Panc1 (cell line): Measurements from ENCODE around the gene CACNA2D4. TPM values are rescaled to one million over a fixed set of nuclear protein-coding genes. Genes with fewer than 3 reads are reported as not detected.

Experiments used
- ATAC-seq: fragments of 200-7000 bp; cut with Tn5 transposase; 2 replicates; pipeline ENCODE4 v1.9.1; 2020; ENCODE audit warnings: mild to moderate bottlenecking, moderate library complexity
- BruUV-seq: library from RNA; stranded (reverse); fragments of 400-500 nt; replicated peaks from 2 replicates; lab custom pipeline; 2021; lab: Mats Ljungman, UMichigan
- CTCF ChIA-PET: fragments of 300-600 bp; sonication (Branson Sonifier 250); formaldehyde crosslinking; loops from one replicate; lab custom pipeline; 2022; ENCODE audit warnings: antibody characterized with exemption; lab: Charles Lee
- POLR2A ChIA-PET: fragments of 300-600 bp; sonication (Branson Sonifier 250); formaldehyde crosslinking; loops from one replicate; lab custom pipeline; 2022; ENCODE audit warnings: antibody characterized with exemption; lab: Charles Lee
- DNase-seq: peaks from one replicate; pipeline ENCODE4 v3.0.0-alpha.2; 2010; ENCODE audit warnings: low read depth, low spot score
- H3K27ac ChIP-seq: 2 replicates; pipeline ENCODE4 v1.5.1; 2011; ENCODE audit warnings: mild to moderate bottlenecking, low read length, inconsistent platforms
- H3K27me3 ChIP-seq: fragments of 200-500 bp; sonication (Bioruptor generic); 2 replicates; pipeline ENCODE4 v1.6.0; 2014; ENCODE audit warnings: low read length, inconsistent platforms; ENCODE audit not compliant: control insufficient read depth, insufficient read depth
- H3K36me3 ChIP-seq: fragments of 200-500 bp; sonication (Bioruptor generic); 2 replicates; pipeline ENCODE4 v1.5.1; 2014; ENCODE audit warnings: inconsistent platforms, mild to moderate bottlenecking, low read length, moderate library complexity; ENCODE audit not compliant: control insufficient read depth, insufficient read depth
- H3K4me1 ChIP-seq: 2 replicates; pipeline ENCODE4 v1.5.1; 2011; ENCODE audit warnings: inconsistent platforms, mild to moderate bottlenecking, low read length, moderate library complexity; ENCODE audit not compliant: control insufficient read depth, insufficient read depth
- H3K4me3 ChIP-seq, 2 experiments: 2 replicates each; pipeline ENCODE4 v1.5.1; 2011 to 2012; ENCODE audit warnings: low read depth in 2 of 2, low read length in 2 of 2, mild to moderate bottlenecking in 2 of 2, inconsistent platforms in 1 of 2, moderate library complexity in 1 of 2
- H3K9me3 ChIP-seq: fragments of 200-500 bp; sonication (Bioruptor generic); 2 replicates; pipeline ENCODE4 v1.5.1; 2014; ENCODE audit warnings: low read depth, mild to moderate bottlenecking, inconsistent platforms, low read length, moderate library complexity; ENCODE audit not compliant: control insufficient read depth, insufficient read depth
- POLR2AphosphoS5 ChIP-seq: IDR thresholded peaks from 2 replicates; pipeline ENCODE4 v1.6.1; 2012; ENCODE audit warnings: mild to moderate bottlenecking, low read depth, low read length, moderate library complexity
- SIN3A ChIP-seq: IDR thresholded peaks from 2 replicates; pipeline ENCODE4 v1.6.1; 2012; ENCODE audit warnings: low read depth, mild to moderate bottlenecking, low read length, moderate library complexity, borderline replicate concordance; ENCODE audit not compliant: insufficient read depth
- TCF7L2 ChIP-seq: IDR thresholded peaks from 2 replicates; pipeline ENCODE4 v1.6.1; 2011; ENCODE audit warnings: mild to moderate bottlenecking, low read depth, low read length, inconsistent platforms
- in situ Hi-C: cut with HindIII; loops from 2 replicates; pipeline ENCODE4 v1.10.0; 2016; ENCODE audit warnings: low sequenced_read_pairs, low pct_unique_long_range_greater_than_20kb
- intact Hi-C: fragments of 100-400 bp; cut with micrococcal nuclease; formaldehyde crosslinking; loops from one replicate; pipeline ENCODE4 v1.10.0; 2022; ENCODE audit not compliant: unreplicated experiment
- total RNA-seq: library from RNA; stranded (reverse); gene quantifications from one replicate; pipeline ENCODE4 v1.2.1, GENCODE V29; 2021; ENCODE audit not compliant: unreplicated experiment
- TF ChIP-seq, protein P1 (sequence below): fragments of 450-650 bp; IDR thresholded peaks from 2 replicates; pipeline ENCODE4 v1.5.1; 2017; ENCODE audit warnings: mild to moderate bottlenecking
- TF ChIP-seq, protein P2 (sequence below), 2 experiments: IDR thresholded peaks; 2 replicates each; pipeline ENCODE4 v1.6.1; 2011 to 2012; ENCODE audit warnings: low read depth in 2 of 2, control low read depth in 1 of 2, low read length in 1 of 2, mild to moderate bottlenecking in 1 of 2, moderate library complexity in 1 of 2; ENCODE audit not compliant: insufficient read depth in 1 of 2

CACNA2D4 gene
- total RNA-seq, 1 experiment from 2014 or later, result 0.15 TPM

DNA sequence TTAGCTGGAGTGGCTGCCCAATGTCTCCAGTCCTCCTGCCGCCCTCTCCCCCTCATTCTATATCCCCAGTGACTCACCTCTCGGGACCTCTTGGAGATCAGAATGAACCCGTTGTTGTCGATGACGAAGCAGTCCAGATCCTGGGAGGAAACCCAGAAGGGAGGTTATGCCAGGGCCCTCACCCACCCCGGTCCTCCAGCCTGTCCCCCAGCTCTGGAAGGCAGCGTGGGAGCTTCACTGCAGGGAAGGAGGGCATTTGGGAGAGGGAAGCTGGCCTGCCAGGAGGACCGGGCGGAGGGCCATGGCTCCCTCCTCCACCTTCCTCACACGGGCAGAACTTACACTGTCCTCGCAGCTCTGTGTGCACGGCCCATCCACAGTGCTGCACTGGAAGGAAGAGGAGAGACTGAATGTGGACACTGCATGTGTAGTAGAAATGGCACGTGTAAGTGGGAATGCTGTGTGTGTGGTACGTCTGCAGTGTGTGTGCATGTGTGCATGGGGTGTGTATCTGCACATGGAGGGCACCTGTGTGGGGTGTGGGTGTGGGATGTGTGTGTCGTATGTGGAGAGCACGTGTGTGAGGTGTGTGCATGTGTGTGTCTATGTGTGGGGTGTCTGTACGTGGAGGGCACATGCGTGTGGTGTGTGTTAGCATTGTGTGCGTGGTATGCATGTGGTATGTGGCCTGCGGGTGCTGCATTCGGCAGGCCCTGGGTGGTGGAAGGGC is 108.1 kb downstream of the CACNA2D4 start:
- Histone ChIP-seq H3K9me3 (no peaks in the 10 kb centered on the region), H3K4me1 (no peaks in the 10 kb centered on the region), H3K36me3 (no peaks in the 10 kb centered on the region), H3K4me3 (no peak overlapping the region), H3K27ac (no peak overlapping the region), H3K27me3 (no peaks in the 10 kb centered on the region)
- intact Hi-C loops (no loop called here), in situ Hi-C loops (no loop called here)
- CTCF ChIA-PET, result no interaction called here
- BruUV-seq, result no TSS peak
- POLR2A ChIA-PET, result no interaction called here
- DNase-seq (no peak), ATAC-seq (no peak)
- TF ChIP-seq, protein P1, sequence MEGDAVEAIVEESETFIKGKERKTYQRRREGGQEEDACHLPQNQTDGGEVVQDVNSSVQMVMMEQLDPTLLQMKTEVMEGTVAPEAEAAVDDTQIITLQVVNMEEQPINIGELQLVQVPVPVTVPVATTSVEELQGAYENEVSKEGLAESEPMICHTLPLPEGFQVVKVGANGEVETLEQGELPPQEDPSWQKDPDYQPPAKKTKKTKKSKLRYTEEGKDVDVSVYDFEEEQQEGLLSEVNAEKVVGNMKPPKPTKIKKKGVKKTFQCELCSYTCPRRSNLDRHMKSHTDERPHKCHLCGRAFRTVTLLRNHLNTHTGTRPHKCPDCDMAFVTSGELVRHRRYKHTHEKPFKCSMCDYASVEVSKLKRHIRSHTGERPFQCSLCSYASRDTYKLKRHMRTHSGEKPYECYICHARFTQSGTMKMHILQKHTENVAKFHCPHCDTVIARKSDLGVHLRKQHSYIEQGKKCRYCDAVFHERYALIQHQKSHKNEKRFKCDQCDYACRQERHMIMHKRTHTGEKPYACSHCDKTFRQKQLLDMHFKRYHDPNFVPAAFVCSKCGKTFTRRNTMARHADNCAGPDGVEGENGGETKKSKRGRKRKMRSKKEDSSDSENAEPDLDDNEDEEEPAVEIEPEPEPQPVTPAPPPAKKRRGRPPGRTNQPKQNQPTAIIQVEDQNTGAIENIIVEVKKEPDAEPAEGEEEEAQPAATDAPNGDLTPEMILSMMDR, result no peak
- no peak for TF ChIP-seq SIN3A
- no peak for TF ChIP-seq POLR2AphosphoS5
- TF ChIP-seq, protein P2, sequence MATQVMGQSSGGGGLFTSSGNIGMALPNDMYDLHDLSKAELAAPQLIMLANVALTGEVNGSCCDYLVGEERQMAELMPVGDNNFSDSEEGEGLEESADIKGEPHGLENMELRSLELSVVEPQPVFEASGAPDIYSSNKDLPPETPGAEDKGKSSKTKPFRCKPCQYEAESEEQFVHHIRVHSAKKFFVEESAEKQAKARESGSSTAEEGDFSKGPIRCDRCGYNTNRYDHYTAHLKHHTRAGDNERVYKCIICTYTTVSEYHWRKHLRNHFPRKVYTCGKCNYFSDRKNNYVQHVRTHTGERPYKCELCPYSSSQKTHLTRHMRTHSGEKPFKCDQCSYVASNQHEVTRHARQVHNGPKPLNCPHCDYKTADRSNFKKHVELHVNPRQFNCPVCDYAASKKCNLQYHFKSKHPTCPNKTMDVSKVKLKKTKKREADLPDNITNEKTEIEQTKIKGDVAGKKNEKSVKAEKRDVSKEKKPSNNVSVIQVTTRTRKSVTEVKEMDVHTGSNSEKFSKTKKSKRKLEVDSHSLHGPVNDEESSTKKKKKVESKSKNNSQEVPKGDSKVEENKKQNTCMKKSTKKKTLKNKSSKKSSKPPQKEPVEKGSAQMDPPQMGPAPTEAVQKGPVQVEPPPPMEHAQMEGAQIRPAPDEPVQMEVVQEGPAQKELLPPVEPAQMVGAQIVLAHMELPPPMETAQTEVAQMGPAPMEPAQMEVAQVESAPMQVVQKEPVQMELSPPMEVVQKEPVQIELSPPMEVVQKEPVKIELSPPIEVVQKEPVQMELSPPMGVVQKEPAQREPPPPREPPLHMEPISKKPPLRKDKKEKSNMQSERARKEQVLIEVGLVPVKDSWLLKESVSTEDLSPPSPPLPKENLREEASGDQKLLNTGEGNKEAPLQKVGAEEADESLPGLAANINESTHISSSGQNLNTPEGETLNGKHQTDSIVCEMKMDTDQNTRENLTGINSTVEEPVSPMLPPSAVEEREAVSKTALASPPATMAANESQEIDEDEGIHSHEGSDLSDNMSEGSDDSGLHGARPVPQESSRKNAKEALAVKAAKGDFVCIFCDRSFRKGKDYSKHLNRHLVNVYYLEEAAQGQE (IDR thresholded peaks at IDR 0.05; ENCODE audit: insufficient read depth in 1 of 2, low read depth in 2 of 2, low read length in 1 of 2), result no peak
- no peak for TF ChIP-seq TCF7L2

DNA sequence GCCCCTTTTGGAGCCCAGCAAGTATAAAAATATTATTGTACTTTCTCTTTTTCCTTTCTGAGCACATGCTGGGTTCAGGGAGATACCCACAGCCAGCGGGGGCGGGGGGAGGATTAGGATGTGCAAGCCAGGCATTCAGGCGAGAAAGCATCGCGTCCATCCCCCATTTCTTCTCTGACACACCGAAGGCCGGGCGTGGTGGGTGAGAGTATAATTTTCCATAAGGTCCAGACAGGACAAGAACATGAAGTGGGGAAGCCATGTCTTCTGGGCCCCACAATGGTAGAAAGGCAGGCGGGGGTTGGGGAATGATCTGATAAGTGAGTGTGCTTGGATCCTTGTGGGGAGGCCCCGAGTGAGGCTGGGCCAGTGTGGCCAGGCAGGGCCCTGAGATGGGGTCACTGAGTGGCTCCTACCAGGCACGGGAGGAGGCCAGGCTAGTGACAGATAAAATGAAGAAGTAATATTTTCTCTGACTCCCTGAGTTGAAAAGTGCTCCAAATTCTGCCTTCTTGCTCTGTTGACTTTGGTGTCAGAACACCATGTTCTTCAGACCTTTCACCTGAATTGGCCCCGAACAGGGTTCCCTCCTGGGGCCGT is 108.8 kb downstream of the CACNA2D4 start:
- POLR2A ChIA-PET, result no interaction called here
- Histone ChIP-seq H3K27me3 (no peaks in the 10 kb centered on the region), H3K36me3 (no peaks in the 10 kb centered on the region), H3K9me3 (no peaks in the 10 kb centered on the region), H3K4me1 (no peaks in the 10 kb centered on the region), H3K4me3 (no peak overlapping the region), H3K27ac (no peak overlapping the region)
- in situ Hi-C loops, result no loop called here
- no peak for DNase-seq
- no peak for ATAC-seq
- TF ChIP-seq TCF7L2, result no peak
- no peak for TF ChIP-seq POLR2AphosphoS5
- TF ChIP-seq, protein P2 (IDR thresholded peaks at IDR 0.05; ENCODE audit: insufficient read depth in 1 of 2, low read depth in 2 of 2, low read length in 1 of 2), result no peak
- TF ChIP-seq SIN3A, result no peak
- TF ChIP-seq, protein P1, result no peak
- intact Hi-C loops, result no loop called here
- BruUV-seq, result no TSS peak
- CTCF ChIA-PET, result no interaction called here
